ENCODE measurements around the gene TMEM119.
A peak's percentile ranks its signal among the peaks of the same experiment; 100 is the strongest.

Gene TMEM119

DNA sequence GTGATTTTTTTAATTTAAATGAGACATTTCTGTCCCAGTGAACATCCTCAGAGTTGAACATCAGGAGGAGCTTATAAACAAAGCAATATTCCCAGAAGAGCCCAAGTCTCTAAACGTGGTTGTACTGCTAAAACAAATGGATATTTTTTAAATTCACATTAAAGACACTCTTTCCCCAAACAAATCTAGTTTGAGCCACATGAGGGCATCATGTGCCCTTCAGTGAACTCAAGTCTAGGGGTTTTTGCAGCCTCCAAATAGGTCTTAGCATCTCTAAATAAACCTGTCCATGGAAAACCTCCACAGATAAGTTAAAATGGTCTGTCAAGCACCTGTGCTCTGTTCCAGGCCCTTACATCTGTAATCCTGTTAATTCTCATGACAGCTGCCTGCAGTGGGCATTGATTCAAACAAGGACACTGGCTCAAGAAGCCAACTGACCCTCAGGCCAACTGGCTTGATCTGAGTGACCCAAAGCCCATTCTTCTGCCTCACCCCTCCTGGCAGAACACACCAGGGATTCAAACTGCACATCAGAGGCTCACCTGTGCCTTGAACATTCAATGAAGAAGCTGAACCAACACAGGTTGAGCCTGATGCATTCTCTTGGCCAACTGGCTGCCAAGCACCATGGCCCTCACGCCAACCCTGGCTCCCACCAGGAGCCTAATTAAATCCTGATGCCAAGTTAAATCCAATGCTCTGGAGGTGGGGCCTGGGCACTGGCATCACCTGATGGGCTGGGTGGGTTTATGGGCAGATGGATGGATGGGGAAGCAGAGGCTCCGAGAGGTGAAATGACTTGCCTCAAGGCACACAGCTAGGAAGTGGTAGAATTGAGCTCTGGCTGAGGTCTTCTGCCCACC, 26.9 kb downstream of the TMEM119 start:
- TF ChIP-seq, protein P1, sequence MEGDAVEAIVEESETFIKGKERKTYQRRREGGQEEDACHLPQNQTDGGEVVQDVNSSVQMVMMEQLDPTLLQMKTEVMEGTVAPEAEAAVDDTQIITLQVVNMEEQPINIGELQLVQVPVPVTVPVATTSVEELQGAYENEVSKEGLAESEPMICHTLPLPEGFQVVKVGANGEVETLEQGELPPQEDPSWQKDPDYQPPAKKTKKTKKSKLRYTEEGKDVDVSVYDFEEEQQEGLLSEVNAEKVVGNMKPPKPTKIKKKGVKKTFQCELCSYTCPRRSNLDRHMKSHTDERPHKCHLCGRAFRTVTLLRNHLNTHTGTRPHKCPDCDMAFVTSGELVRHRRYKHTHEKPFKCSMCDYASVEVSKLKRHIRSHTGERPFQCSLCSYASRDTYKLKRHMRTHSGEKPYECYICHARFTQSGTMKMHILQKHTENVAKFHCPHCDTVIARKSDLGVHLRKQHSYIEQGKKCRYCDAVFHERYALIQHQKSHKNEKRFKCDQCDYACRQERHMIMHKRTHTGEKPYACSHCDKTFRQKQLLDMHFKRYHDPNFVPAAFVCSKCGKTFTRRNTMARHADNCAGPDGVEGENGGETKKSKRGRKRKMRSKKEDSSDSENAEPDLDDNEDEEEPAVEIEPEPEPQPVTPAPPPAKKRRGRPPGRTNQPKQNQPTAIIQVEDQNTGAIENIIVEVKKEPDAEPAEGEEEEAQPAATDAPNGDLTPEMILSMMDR (IDR thresholded peaks at IDR 0.05; ENCODE audit: low read depth, low read length) = peak; percentile 47
- in situ Hi-C loops (cut with HindIII; ENCODE audit: low sequenced_read_pairs) = no loop called here
- DNase-seq (ENCODE audit: low read depth, low spot score) = peak; percentile 67
- no peak overlapping the region for H3K4me3 ChIP-seq (ENCODE audit: low read depth, low read length)

DNA sequence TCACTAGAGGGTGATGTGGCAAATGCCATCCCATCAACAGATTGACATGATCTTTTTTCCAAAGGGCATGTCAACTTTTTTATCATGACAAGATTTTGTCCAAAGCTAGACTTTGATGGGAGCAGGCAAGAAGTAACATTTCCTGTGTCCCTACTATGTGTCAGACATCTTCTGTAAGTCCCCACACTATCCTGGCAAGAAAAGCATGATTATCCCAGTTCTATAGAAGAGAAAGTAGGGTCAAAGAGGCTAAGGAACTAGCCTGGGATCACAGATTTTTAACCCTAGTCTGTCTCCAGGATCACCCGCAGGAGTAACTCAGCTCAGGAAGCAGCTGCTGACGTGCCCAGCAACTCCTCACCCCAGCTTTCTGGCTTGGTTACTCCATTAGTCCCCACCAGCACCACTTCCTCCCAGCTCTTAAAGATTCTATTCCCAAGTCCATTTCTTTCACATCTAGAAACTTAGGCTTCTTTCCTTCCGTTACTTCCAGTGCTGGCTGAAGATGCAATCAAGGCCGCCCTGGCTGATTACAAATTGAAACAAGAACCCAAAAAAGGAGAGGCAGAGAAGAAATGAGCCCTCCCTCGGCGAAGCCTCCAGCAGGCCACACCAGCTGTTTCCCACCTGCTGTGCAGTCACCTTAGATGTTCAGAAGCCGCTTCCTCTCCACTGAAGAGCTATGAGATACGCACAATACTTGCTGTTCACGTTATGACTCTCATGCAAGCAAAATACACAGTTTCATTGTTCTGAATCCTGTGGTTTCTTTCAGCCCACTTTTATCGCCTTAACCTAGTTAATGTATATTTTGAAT, 29.3 kb downstream of the TMEM119 start:
- no peak for DNase-seq (ENCODE audit: low read depth, low spot score)
- no peak overlapping the region for H3K4me3 ChIP-seq (ENCODE audit: low read depth, low read length)
- TF ChIP-seq, protein P1 (IDR thresholded peaks at IDR 0.05; ENCODE audit: low read depth, low read length) = no peak
- in situ Hi-C loops (cut with HindIII; ENCODE audit: low sequenced_read_pairs) = no loop called here

DNA sequence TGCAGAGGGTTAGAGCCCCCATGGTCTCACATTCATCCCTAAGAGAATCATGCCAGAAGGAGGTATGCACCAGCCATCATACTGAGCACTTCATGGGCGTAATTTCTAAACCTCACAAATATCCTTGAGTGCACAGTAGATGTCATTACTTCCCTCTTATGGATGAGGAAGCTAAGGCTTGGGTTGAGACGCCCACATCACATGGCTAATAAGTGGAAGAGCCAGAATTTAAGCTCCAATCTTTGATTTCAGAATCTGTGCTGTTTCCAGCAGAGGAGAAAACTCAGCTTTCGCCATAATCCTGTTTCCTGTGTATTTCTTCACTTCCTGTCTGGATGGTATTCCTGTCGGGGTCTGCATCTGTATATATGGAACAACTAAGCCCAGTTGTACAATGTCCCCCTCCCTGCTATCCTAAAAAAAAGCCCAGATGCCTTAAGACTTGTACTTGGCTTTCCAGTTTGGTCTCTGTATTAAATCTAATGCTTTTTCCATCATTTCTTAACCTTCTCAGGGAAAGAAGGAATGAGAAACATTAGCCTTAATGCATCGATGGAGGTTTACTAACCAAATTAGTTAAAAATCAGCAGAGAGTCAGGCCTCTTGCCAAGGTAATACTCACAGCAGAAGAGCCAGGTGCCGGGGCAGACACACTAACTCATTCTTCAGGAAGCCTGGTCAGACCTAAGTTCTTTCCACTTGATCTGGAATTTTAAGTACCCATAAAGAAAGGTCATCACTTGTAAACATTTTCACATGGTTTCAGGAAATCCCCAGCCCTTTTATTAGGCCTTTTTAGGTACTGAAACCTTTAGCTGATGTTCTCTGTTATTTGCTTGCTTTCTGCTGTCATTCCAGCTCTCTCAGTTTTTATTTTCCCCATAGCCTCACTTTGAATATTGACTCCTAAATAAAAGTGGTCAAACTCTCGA, 30.2 kb downstream of the TMEM119 start:
- in situ Hi-C loops (cut with HindIII; ENCODE audit: low sequenced_read_pairs) = no loop called here
- peak; percentile 36 for DNase-seq (ENCODE audit: low read depth, low spot score)
- no peak overlapping the region for H3K4me3 ChIP-seq (ENCODE audit: low read depth, low read length)
- TF ChIP-seq, protein P1 (IDR thresholded peaks at IDR 0.05; ENCODE audit: low read depth, low read length) = no peak

DNA sequence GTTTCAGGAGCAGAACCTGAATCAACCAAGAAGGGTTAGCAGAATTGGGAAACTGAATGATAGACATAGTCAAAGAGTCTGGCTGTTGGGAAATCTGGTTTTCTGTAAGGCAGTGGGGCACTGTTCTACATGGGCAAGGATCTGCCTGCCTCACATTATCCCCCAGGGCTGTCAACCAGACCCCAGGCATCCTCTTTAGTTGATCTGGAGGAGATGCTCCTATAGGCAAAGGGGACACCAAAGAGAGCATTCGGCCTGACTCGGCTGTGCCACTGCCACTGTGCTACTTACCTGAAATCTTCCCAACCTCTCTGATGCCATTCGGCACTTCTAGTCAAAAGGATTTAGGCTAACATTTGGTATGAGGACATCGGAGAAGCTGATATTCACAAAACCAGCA, 31.4 kb downstream of the TMEM119 start:
- TF ChIP-seq, protein P1 (IDR thresholded peaks at IDR 0.05; ENCODE audit: low read depth, low read length) = no peak
- no peak overlapping the region for H3K4me3 ChIP-seq (ENCODE audit: low read depth, low read length)
- in situ Hi-C loops (cut with HindIII; ENCODE audit: low sequenced_read_pairs) = no loop called here
- DNase-seq (ENCODE audit: low read depth, low spot score) = no peak

DNA sequence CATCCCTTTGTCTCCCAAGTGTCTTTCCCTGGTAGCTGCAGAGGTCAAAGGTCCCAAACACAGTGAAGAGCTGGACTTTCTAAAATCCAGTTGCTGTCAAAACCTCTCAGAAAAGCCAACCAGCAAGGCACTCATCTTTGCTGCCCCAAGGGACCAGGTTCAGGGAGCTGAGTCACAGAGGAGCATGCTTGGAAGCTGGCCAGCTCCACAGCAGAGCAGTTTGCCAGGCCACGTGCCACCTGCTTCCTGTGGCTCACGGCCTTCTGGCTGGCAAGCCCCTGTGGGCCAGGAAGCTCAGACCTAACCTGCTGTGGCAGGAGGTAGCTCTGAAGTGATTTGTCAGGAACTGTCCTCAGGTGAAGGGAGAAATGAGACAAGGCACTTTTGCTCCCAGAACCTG, 31.9 kb downstream of the TMEM119 start:
- TF ChIP-seq, protein P1 (IDR thresholded peaks at IDR 0.05; ENCODE audit: low read depth, low read length) = no peak
- DNase-seq (ENCODE audit: low read depth, low spot score) = peak; percentile 68
- in situ Hi-C loops (cut with HindIII; ENCODE audit: low sequenced_read_pairs) = no loop called here
- no peak overlapping the region for H3K4me3 ChIP-seq (ENCODE audit: low read depth, low read length)

DNA sequence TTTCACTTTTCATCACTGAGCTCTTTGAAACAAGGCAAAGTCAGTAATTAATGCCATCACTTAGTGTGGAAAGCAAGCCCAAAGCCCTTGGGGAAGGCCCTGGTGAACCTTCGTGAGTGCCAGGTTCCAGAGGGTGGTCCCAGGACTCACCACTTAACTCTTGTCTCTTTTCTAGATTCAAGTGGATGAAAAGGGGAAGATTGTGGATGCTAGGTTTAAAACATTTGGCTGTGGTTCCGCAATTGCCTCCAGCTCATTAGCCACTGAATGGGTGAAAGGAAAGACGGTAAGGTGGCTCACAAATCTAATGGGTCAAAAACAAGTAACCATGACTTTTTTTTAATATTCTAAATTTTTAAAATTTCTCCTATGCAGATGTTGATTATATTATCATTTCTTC, 32.7 kb downstream of the TMEM119 start:
- DNase-seq (ENCODE audit: low read depth, low spot score) = no peak
- TF ChIP-seq, protein P1 (IDR thresholded peaks at IDR 0.05; ENCODE audit: low read depth, low read length) = no peak
- in situ Hi-C loops (cut with HindIII; ENCODE audit: low sequenced_read_pairs) = no loop called here
- no peak overlapping the region for H3K4me3 ChIP-seq (ENCODE audit: low read depth, low read length)

Data from astrocyte of the spinal cord (primary cell).